ENCODE results near the gene PPP2R1A. TPM values are rescaled to one million over a fixed set of nuclear protein-coding genes. Genes with fewer than 3 reads are reported as not detected.

The PPP2R1A gene
- total and polyA plus RNA-seq, 2 of the 13 experiments (the other 11 are each of a cell fraction or from before 2014, with no cell fraction given): 86.7 to 130 TPM

DNA sequence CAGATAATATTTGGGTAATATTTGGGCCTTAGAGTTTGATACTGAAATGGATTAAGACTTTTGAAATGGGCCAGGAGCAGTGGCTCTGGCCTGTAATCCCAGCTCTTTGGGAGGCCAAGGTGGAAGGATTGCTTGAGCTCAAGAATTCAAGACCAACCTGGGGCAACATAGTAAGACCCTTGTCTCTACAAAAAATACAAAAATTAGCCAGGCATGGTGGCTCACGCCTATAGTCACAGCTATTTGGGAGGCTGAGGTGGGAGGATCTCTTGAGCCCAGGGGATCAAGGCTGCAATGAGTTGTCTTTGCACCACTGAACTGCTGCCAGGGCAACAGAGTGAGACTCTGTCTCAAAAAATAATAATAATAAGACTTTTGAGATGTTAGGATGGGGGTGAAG is 17.5 kb upstream of the PPP2R1A start:
- no peak overlapping the region for H3K27ac ChIP-seq (ENCODE audit: extremely low read length, insufficient read depth, low read length)

DNA sequence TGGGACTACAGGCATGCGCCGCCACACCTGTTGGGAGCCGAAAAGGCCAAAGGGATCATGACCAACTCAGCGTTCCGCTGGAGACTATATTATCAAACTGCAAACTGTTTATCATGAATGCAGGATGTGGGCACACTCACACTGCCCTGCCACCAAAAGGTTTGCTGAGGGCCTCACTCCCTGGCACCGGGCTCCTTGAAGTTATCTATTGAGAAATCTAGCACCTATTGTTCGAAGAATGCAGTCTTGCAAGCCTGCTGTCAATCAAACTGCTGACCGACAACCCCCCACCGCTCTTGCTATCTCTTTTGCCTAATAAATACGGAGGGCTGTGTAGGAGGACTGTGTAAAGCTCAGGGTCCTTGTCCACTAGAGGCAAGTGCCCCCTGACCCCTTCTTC is 13.3 kb upstream of the PPP2R1A start:
- intact Hi-C loops (cut with micrococcal nuclease; ENCODE audit: unreplicated experiment): no loop called here
- Histone ChIP-seq H3K4me1 (ENCODE audit: insufficient read depth, low read length) (peaks cover 8% of the 10 kb centered on the region), H2AFZ (ENCODE audit: low read length) (no peak overlapping the region), H3K9ac (ENCODE audit: insufficient read depth, low read depth, low read length) (no peak overlapping the region), H4K20me1 (ENCODE audit: insufficient read depth, low read length) (no peaks in the 10 kb centered on the region), H3K4me2 (ENCODE audit: low read depth, low read length) (no peak overlapping the region), H3K36me3 (replicated peaks in 1 of 2; ENCODE audit: control insufficient read depth in 1 of 2, insufficient read depth in 2 of 2, low read length in 2 of 2) (no peaks in the 10 kb centered on the region), H3K4me3 (replicated peaks in 1 of 3; ENCODE audit: insufficient read depth in 1 of 3, low read depth in 2 of 3, low read length in 3 of 3) (no peak overlapping the region), H3K79me2 (ENCODE audit: insufficient read depth, low read length) (no peaks in the 10 kb centered on the region), H3K27ac (ENCODE audit: extremely low read length, insufficient read depth, low read length) (no peak overlapping the region), H3K9me3 (ENCODE audit: low read length) (no peaks in the 10 kb centered on the region), H3K27me3 (ENCODE audit: control insufficient read depth in 1 of 2, insufficient read depth in 2 of 2, low read length in 2 of 2) (no peaks in the 10 kb centered on the region)
- 72% methylated on average over 10 of the region's 10 CpGs for WGBS (ENCODE audit: low lambda C conversion rate)
- ChIA-PET POLR2A (interaction anchor here (1.8 kb wide), 1 partner anchor 13 kb away, joined by 6 read pairs; the partner anchor contains the start of gene PPP2R1A), CTCF (ENCODE audit: low intra/inter-chr PET ratio, low total read pairs) (no interaction called here)
- DNase-seq (ENCODE audit: low spot score): no peak
- BruUV-seq (replicated peaks): no TSS peak
- ATAC-seq: no peak
- no peak for FAIRE-seq
- in situ Hi-C loops (cut with HindIII; ENCODE audit: extremely low pct_ligation_motif_present, low pct_unique_long_range_greater_than_20kb): no loop called here
- no peak for TF ChIP-seq ZNF839 (CRISPR knock-in tag; IDR thresholded peaks at IDR 0.05; ENCODE audit: borderline replicate concordance)
- TF ChIP-seq KAT8 (CRISPR knock-in tag; IDR thresholded peaks at IDR 0.05): no peak
- TF ChIP-seq NCOR1 (IDR thresholded peaks at IDR 0.05; ENCODE audit: borderline replicate concordance, low read length): no peak
- TF ChIP-seq MAFG (CRISPR knock-in tag; IDR thresholded peaks at IDR 0.05): no peak
- TF ChIP-seq, protein P1, sequence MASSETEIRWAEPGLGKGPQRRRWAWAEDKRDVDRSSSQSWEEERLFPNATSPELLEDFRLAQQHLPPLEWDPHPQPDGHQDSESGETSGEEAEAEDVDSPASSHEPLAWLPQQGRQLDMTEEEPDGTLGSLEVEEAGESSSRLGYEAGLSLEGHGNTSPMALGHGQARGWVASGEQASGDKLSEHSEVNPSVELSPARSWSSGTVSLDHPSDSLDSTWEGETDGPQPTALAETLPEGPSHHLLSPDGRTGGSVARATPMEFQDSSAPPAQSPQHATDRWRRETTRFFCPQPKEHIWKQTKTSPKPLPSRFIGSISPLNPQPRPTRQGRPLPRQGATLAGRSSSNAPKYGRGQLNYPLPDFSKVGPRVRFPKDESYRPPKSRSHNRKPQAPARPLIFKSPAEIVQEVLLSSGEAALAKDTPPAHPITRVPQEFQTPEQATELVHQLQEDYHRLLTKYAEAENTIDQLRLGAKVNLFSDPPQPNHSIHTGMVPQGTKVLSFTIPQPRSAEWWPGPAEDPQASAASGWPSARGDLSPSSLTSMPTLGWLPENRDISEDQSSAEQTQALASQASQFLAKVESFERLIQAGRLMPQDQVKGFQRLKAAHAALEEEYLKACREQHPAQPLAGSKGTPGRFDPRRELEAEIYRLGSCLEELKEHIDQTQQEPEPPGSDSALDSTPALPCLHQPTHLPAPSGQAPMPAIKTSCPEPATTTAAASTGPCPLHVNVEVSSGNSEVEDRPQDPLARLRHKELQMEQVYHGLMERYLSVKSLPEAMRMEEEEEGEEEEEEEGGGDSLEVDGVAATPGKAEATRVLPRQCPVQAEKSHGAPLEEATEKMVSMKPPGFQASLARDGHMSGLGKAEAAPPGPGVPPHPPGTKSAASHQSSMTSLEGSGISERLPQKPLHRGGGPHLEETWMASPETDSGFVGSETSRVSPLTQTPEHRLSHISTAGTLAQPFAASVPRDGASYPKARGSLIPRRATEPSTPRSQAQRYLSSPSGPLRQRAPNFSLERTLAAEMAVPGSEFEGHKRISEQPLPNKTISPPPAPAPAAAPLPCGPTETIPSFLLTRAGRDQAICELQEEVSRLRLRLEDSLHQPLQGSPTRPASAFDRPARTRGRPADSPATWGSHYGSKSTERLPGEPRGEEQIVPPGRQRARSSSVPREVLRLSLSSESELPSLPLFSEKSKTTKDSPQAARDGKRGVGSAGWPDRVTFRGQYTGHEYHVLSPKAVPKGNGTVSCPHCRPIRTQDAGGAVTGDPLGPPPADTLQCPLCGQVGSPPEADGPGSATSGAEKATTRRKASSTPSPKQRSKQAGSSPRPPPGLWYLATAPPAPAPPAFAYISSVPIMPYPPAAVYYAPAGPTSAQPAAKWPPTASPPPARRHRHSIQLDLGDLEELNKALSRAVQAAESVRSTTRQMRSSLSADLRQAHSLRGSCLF (CRISPR knock-in tag; IDR thresholded peaks at IDR 0.05; ENCODE audit: borderline replicate concordance): no peak
- no peak for TF ChIP-seq SPEN (CRISPR knock-in tag; IDR thresholded peaks at IDR 0.05; ENCODE audit: low read depth)
- no peak for TF ChIP-seq GATAD1 (CRISPR knock-in tag; IDR thresholded peaks at IDR 0.05)
- TF ChIP-seq NR2F2 (IDR thresholded peaks at IDR 0.05; ENCODE audit: borderline replicate concordance, low read depth): no peak
- TF ChIP-seq FOXC1 (CRISPR knock-in tag; IDR thresholded peaks at IDR 0.05; ENCODE audit: borderline replicate concordance): no peak
- TF ChIP-seq, protein P2, sequence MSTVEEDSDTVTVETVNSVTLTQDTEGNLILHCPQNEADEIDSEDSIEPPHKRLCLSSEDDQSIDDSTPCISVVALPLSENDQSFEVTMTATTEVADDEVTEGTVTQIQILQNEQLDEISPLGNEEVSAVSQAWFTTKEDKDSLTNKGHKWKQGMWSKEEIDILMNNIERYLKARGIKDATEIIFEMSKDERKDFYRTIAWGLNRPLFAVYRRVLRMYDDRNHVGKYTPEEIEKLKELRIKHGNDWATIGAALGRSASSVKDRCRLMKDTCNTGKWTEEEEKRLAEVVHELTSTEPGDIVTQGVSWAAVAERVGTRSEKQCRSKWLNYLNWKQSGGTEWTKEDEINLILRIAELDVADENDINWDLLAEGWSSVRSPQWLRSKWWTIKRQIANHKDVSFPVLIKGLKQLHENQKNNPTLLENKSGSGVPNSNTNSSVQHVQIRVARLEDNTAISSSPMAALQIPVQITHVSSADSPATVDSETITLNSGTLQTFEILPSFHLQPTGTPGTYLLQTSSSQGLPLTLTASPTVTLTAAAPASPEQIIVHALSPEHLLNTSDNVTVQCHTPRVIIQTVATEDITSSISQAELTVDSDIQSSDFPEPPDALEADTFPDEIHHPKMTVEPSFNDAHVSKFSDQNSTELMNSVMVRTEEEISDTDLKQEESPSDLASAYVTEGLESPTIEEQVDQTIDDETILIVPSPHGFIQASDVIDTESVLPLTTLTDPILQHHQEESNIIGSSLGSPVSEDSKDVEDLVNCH (CRISPR knock-in tag; IDR thresholded peaks at IDR 0.05): no peak

More for the DNA sequence above, 17.5 kb upstream of the PPP2R1A start:
- peak; percentile 31; the same call in 1 of the 2 replicates for TF ChIP-seq ZMYM3 (CRISPR knock-in tag; IDR thresholded peaks at IDR 0.05)
- no peak for TF ChIP-seq ISX (CRISPR knock-in tag; conservative IDR thresholded peaks at IDR 0.05)
- TF ChIP-seq ZNF557 (CRISPR knock-in tag; IDR thresholded peaks at IDR 0.05): 0 out of 2 replicates have a peak, but pooled peaks have one; percentile 38
- peak; percentile 64 for TF ChIP-seq ZNF121 (CRISPR knock-in tag; IDR thresholded peaks at IDR 0.05)
- CTCF ChIA-PET (ENCODE audit: low intra/inter-chr PET ratio, low total read pairs): no interaction called here
- H2AFZ ChIP-seq (ENCODE audit: low read length): peak overlapping the region; percentile 97
- peaks cover 0 to 6% of the 10 kb centered on the region in 2 experiments; a peak in 2 of 5 replicates for H3K36me3 ChIP-seq (replicated peaks in 1 of 2; ENCODE audit: control insufficient read depth in 1 of 2, insufficient read depth in 2 of 2, low read length in 2 of 2)
- intact Hi-C loops (cut with micrococcal nuclease; ENCODE audit: unreplicated experiment): no loop called here
- no peaks in the 10 kb centered on the region for H4K20me1 ChIP-seq (ENCODE audit: insufficient read depth, low read length)
- peak overlapping the region; percentile 61 to 88 (median 83) for H3K4me3 ChIP-seq (replicated peaks in 1 of 3; ENCODE audit: insufficient read depth in 1 of 3, low read depth in 2 of 3, low read length in 3 of 3)
- H3K9me3 ChIP-seq (ENCODE audit: low read length): no peaks in the 10 kb centered on the region
- H3K9ac ChIP-seq (ENCODE audit: insufficient read depth, low read depth, low read length): peak overlapping the region; percentile 71
- peak overlapping the region; percentile 77 for H3K4me2 ChIP-seq (ENCODE audit: low read depth, low read length)
- no peaks in the 10 kb centered on the region for H3K79me2 ChIP-seq (ENCODE audit: insufficient read depth, low read length)
- in situ Hi-C loops (cut with HindIII; ENCODE audit: extremely low pct_ligation_motif_present, low pct_unique_long_range_greater_than_20kb): no loop called here
- 89% methylated on average over 1 of the region's 1 CpG for WGBS (ENCODE audit: low lambda C conversion rate)
- ATAC-seq: no peak
- POLR2A ChIA-PET: interaction anchor here (1.9 to 3.1 kb wide), 3 partner anchors 17 to 32 kb away, joined by 4 to 26 read pairs (median 8); partner anchors contain the start of genes PPP2R1A and ZNF616
- H3K4me1 ChIP-seq (ENCODE audit: insufficient read depth, low read length): peaks cover 20% of the 10 kb centered on the region
- no peak for FAIRE-seq
- H3K27me3 ChIP-seq (ENCODE audit: control insufficient read depth in 1 of 2, insufficient read depth in 2 of 2, low read length in 2 of 2): no peaks in the 10 kb centered on the region; a peak in 1 of 5 replicates
- DNase-seq (ENCODE audit: low spot score): no peak
- BruUV-seq (replicated peaks): no TSS peak

Data from HepG2 (cell line).